Middle frontal gyrus (tissue), 1 donor: Measurements from ENCODE around the gene RGS12.

Experiments
- DNase-seq: peaks from one replicate; pipeline ENCODE4 v3.0.0-alpha.2; 2015; ENCODE audit warnings: low spot score; ENCODE audit errors: extremely low spot score

Gene RGS12

GRCh38 chr4:3331511-3332394, 38.9 kb downstream of the RGS12 start:
- DNase-seq, result no peak

- DNase-seq, result no peak
Observed at GRCh38 chr4:3332498-3332897, 39.7 kb downstream of the RGS12 start.

- DNase-seq, result no peak
Observed at GRCh38 chr4:3334316-3334715, 41.5 kb downstream of the RGS12 start.

- DNase-seq, result no peak
Observed at GRCh38 chr4:3335385-3335784, 42.6 kb downstream of the RGS12 start.

- no peak for DNase-seq
Observed at GRCh38 chr4:3335982-3336381, 43.2 kb downstream of the RGS12 start.

- no peak for DNase-seq
Observed at GRCh38 chr4:3336382-3337356, 43.8 kb downstream of the RGS12 start.

GRCh38 chr4:3337357-3337732, 44.5 kb downstream of the RGS12 start:
- DNase-seq, result no peak

- DNase-seq, result no peak
Observed at GRCh38 chr4:3337811-3338210, 45.0 kb downstream of the RGS12 start.

GRCh38 chr4:3338321-3338838, 45.6 kb downstream of the RGS12 start:
- DNase-seq, result no peak

GRCh38 chr4:3338976-3339531, 46.2 kb downstream of the RGS12 start:
- DNase-seq, result no peak

- no peak for DNase-seq
Observed at GRCh38 chr4:3339577-3339976, 46.8 kb downstream of the RGS12 start.

- no peak for DNase-seq
Observed at GRCh38 chr4:3340038-3340699, 47.3 kb downstream of the RGS12 start.

- DNase-seq, result no peak
Observed at GRCh38 chr4:3340700-3341083, 47.9 kb downstream of the RGS12 start.

- no peak for DNase-seq
Observed at GRCh38 chr4:3341760-3342159, 48.9 kb downstream of the RGS12 start.

- DNase-seq, result no peak
Observed at GRCh38 chr4:3342182-3342854, 49.5 kb downstream of the RGS12 start.
